GM19372 (cell line): Measurements from ENCODE around the gene ZNF778.

Experiments used
- ATAC-seq: cut with Tn5 transposase; IDR thresholded peaks from one replicate; pipeline ENCODE4 v1.9.1; 2021; ENCODE audit warnings: mild to moderate bottlenecking, low read depth, moderate library complexity; ENCODE audit not compliant: unreplicated experiment

ZNF778 gene

GRCh38 chr16:89217388-89218191 is at the start of gene ZNF778:
ZNF778 (plus strand) TSS chr16:89217703; CDS start chr16:89221128, 3,425 bp downstream.
- ATAC-seq = peak; percentile 94

- ATAC-seq = no peak
Measured at GRCh38 chr16:89168381-89169189, 48.9 kb upstream of the ZNF778 start.

GRCh38 chr16:89169778-89170177 is 47.7 kb upstream of the ZNF778 start:
- ATAC-seq = no peak

- ATAC-seq = no peak
Measured at GRCh38 chr16:89170346-89171215, 46.9 kb upstream of the ZNF778 start.

- ATAC-seq = peak; percentile 78
Measured at GRCh38 chr16:89171216-89172170, 46.0 kb upstream of the ZNF778 start, which contains the start of gene CDH15. CDH15 (plus strand) TSS chr16:89171748; CDS start chr16:89171832, 84 bp downstream.

- no peak for ATAC-seq
Measured at GRCh38 chr16:89172171-89172527, 45.4 kb upstream of the ZNF778 start.

GRCh38 chr16:89172528-89173173 is 44.9 kb upstream of the ZNF778 start:
- ATAC-seq = no peak

- no peak for ATAC-seq
Measured at GRCh38 chr16:89173174-89173921, 44.2 kb upstream of the ZNF778 start.

- ATAC-seq = no peak
Measured at GRCh38 chr16:89174055-89174827, 43.3 kb upstream of the ZNF778 start.

- ATAC-seq = no peak
Measured at GRCh38 chr16:89174877-89175276, 42.6 kb upstream of the ZNF778 start.

GRCh38 chr16:89175280-89176146 is 42.0 kb upstream of the ZNF778 start:
- ATAC-seq = no peak

GRCh38 chr16:89176147-89176690 is 41.3 kb upstream of the ZNF778 start:
- ATAC-seq = no peak

GRCh38 chr16:89176717-89177116 is 40.8 kb upstream of the ZNF778 start:
- ATAC-seq = no peak

- ATAC-seq = no peak
Measured at GRCh38 chr16:89177501-89177900, 40.0 kb upstream of the ZNF778 start.

GRCh38 chr16:89178453-89179147 is 38.9 kb upstream of the ZNF778 start:
- no peak for ATAC-seq

- ATAC-seq = no peak
Measured at GRCh38 chr16:89179148-89179484, 38.4 kb upstream of the ZNF778 start.
